Left ventricle myocardium inferior (tissue), 1 donor: ENCODE measurements around the gene HNRNPUL2. TPM values are rescaled to one million over a fixed set of nuclear protein-coding genes. Genes with fewer than 3 reads are reported as not detected.

Source experiments
- DNase-seq: peaks from one replicate; pipeline ENCODE4 v3.0.0-alpha.2; 2020
- H3K27ac ChIP-seq: fragments of 200-600 bp; replicated peaks from 2 replicates; pipeline ENCODE4 v1.8.0; 2021
- H3K27me3 ChIP-seq: fragments of 200-600 bp; 2 replicates; pipeline ENCODE4 v1.8.0; 2021; ENCODE audit warnings: low read depth
- H3K36me3 ChIP-seq: fragments of 200-600 bp; 2 replicates; pipeline ENCODE4 v1.8.0; 2021
- H3K4me1 ChIP-seq: fragments of 200-600 bp; 2 replicates; pipeline ENCODE4 v1.8.0; 2021
- H3K4me3 ChIP-seq: fragments of 200-600 bp; 2 replicates; pipeline ENCODE4 v1.8.0; 2021; ENCODE audit warnings: mild to moderate bottlenecking, moderate library complexity
- H3K9me3 ChIP-seq: fragments of 200-600 bp; replicated peaks from 2 replicates; pipeline ENCODE4 v1.8.0; 2021
- intact Hi-C: fragments of 100-400 bp; cut with micrococcal nuclease; formaldehyde crosslinking; loops from one replicate; pipeline ENCODE4 v1.11.0; 2022
- total RNA-seq: library from RNA; stranded (reverse); fragmentation: NEBNext Ultra II Directional; extraction: Animal tissue kit (Norgen Biotek cat#: 25700); gene quantifications from one replicate; pipeline ENCODE4 v1.2.1, GENCODE V29; 2021
- TF ChIP-seq, protein P1 (sequence below): fragments of 200-600 bp; IDR thresholded peaks from 2 replicates; pipeline ENCODE4 v1.8.0; 2021; ENCODE audit warnings: antibody characterized with exemption, mild to moderate bottlenecking, borderline replicate concordance
- donor health status: DM: no; HTN: yes; CAD: no; lungs with severe emphysema.

HNRNPUL2 gene
- total RNA-seq, 1 donor from 2014 or later, result 37.6 TPM

DNA sequence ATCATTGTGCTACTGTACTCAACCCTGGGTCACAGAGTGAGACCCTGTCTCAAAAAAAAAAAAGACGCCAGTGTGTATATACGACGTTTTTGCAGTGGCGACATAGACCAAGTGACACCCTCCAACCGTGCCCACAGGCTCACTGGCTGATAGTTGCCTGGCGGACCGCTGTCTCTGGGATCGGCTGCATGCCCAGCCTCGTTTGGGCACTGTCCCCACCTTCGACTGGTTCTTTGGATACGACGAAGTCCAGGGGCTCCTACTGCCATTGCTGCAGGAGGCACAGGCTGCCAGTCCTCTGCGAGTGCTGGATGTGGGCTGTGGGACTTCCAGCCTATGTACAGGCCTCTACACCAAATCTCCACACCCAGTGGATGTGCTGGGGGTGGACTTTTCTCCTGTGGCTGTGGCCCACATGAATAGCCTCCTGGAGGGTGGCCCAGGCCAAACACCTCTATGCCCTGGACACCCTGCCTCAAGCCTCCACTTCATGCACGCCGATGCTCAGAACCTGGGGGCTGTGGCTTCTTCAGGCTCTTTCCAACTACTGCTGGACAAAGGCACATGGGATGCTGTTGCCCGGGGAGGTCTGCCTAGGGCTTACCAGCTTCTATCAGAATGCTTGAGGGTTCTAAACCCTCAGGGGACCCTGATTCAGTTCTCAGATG is 60.9 kb downstream of the HNRNPUL2 start:
- Histone ChIP-seq H3K9me3 (no peaks in the 10 kb centered on the region), H3K27ac (peak overlapping the region; percentile 95), H3K27me3 (no peaks in the 10 kb centered on the region), H3K36me3 (peaks cover 21% of the 10 kb centered on the region), H3K4me3 (peak overlapping the region; percentile 93), H3K4me1 (peaks cover 70% of the 10 kb centered on the region)
- DNase-seq, result no peak
- TF ChIP-seq, protein P1, sequence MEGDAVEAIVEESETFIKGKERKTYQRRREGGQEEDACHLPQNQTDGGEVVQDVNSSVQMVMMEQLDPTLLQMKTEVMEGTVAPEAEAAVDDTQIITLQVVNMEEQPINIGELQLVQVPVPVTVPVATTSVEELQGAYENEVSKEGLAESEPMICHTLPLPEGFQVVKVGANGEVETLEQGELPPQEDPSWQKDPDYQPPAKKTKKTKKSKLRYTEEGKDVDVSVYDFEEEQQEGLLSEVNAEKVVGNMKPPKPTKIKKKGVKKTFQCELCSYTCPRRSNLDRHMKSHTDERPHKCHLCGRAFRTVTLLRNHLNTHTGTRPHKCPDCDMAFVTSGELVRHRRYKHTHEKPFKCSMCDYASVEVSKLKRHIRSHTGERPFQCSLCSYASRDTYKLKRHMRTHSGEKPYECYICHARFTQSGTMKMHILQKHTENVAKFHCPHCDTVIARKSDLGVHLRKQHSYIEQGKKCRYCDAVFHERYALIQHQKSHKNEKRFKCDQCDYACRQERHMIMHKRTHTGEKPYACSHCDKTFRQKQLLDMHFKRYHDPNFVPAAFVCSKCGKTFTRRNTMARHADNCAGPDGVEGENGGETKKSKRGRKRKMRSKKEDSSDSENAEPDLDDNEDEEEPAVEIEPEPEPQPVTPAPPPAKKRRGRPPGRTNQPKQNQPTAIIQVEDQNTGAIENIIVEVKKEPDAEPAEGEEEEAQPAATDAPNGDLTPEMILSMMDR, result no peak
- intact Hi-C loops, result no loop called here

DNA sequence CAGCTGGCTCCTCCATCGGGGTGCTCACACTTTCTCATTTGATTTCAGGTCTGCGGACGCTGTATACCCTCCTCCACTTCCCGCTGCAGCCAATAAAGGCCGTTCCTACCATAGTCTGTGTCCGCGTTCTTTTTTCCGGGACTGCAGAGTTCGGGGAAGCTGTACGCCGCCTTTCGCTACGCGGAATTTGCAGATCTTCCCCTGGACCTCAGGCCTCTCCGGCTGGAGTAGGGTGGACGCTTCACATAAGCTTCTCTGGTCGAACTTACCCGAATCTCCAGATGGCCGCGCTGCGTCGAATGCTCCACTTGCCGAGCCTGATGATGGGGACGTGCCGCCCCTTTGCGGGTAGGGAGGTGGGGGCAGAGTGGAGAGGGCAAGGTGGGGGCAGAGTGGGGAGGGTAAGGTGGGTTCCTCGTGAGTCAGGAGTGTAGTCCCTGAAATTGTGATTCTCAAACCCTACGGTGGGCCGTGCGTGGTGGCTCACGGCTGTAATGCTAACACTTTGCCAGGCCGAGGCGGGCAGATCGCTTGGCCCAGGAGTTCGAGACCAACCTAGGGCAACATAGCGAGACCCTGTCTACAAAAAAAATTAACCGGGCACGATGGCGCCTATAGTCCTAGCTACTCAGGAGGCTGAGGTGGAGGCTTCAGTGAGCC is 61.5 kb downstream of the HNRNPUL2 start:
- Histone ChIP-seq H3K36me3 (peaks cover 21% of the 10 kb centered on the region), H3K4me3 (peak overlapping the region; percentile 93), H3K27me3 (no peaks in the 10 kb centered on the region), H3K4me1 (peaks cover 64% of the 10 kb centered on the region), H3K9me3 (no peaks in the 10 kb centered on the region), H3K27ac (peak overlapping the region; percentile 95)
- TF ChIP-seq, protein P1, result no peak
- intact Hi-C loops, result no loop called here
- no peak for DNase-seq

DNA sequence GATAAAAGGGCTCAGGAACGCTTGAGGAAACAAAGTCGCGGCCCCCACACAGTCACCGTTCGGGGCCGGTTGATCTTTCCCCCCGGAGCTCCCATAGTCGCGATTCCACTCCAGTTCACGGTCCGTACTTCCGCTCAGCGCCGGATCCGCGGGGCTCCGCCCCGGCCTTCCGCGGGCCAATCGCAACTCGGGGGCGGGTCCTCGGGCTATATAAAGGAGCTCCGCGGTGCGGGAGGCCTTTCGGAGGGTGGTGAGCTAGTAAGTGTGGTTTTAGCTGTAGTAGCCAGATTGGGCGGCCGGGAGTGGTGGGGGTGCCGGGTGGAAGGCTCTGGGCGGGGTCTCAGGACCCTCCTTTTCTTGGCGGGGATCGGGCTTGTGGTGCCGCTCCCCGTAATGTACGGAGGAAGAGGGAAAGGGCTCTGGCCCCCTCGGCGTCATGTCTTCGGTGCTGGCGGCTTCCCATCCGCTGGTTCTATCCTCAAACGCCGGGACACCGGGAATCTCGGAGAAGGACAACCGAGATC is 62.1 kb downstream of the HNRNPUL2 start, which contains the start of the genes C11orf98 and CSKMT:
Gene C11orf98, minus strand, starts transcription at position 136 of the 524 bp plus-strand sequence. Its CDS starts 41 bp downstream, at position 95.
Gene CSKMT, plus strand, starts transcription at position 238 of the 524 bp plus-strand sequence. CDS start 568 bp downstream, outside the sequence.
- peak within 1 kb of the TSS; percentile 93 for H3K4me3 ChIP-seq
- H3K27me3 ChIP-seq, result no peaks in the 10 kb centered on the region
- intact Hi-C loops, result no loop called here
- no peaks in the 10 kb centered on the region for H3K9me3 ChIP-seq
- TF ChIP-seq, protein P1, result no peak
- H3K27ac ChIP-seq, result peak within 1 kb of the TSS; percentile 95
- DNase-seq, result peak; percentile 94
- peaks cover 58% of the 10 kb centered on the region for H3K4me1 ChIP-seq
- H3K36me3 ChIP-seq, result peaks cover 21% of the 10 kb centered on the region

DNA sequence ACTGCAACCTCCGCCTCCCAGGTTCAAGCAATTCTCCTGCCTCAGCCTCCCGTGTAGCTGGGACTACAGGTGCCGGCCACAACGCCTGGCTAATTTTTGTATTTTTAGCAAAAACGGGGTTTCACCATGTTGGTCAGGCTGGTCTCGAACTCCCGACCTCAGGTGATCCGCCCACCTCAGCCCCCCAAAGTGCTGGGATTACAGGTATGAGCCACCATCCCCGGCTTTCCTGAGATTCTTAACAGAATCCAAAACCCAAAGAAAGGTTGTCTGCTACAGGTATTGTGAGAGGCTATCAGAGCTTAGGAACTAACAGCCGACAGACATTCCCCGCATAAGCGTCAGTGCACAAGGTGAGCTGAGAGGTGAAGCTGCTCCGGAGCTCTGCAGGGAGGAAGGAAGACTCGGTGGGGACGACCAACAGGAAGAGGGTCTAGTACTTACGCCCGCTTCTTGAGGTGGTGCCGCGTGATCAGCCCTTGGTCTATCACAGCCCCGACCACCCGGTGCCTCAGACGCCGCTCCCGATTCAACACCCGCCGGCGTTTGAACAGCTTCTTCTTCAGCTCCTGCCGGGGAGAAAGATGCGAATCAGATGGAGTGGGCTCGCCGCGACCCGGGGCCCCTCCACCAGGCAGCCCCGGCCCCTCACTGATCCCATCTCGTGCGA is 62.7 kb downstream of the HNRNPUL2 start:
- no peaks in the 10 kb centered on the region for H3K27me3 ChIP-seq
- intact Hi-C loops, result no loop called here
- TF ChIP-seq, protein P1, result no peak
- peaks cover 52% of the 10 kb centered on the region for H3K4me1 ChIP-seq
- peak; percentile 20 for DNase-seq
- peaks cover 21% of the 10 kb centered on the region for H3K36me3 ChIP-seq
- peak overlapping the region; percentile 95 for H3K27ac ChIP-seq
- no peaks in the 10 kb centered on the region for H3K9me3 ChIP-seq
- H3K4me3 ChIP-seq, result peak overlapping the region; percentile 93

Other genes starting within 250 kb of the HNRNPUL2 start
- gene AHNAK, start 180.7 kb downstream of the HNRNPUL2 start, total RNA-seq, result 290 TPM
- gene EEF1G, start 153.6 kb downstream of the HNRNPUL2 start, total RNA-seq, result 958 TPM
- 12.5 TPM for gene TUT1, start 135.9 kb downstream of the HNRNPUL2 start, total RNA-seq
- gene MTA2, start 125.6 kb downstream of the HNRNPUL2 start, total RNA-seq, result 26.3 TPM
- 14.6 TPM for gene EML3, start 114.7 kb downstream of the HNRNPUL2 start, total RNA-seq
- gene ROM1, start 114.2 kb downstream of the HNRNPUL2 start, total RNA-seq, result 2.0 TPM
- 13.2 TPM for gene B3GAT3, start 105.5 kb downstream of the HNRNPUL2 start, total RNA-seq
- 90.2 TPM for gene GANAB, start 80.8 kb downstream of the HNRNPUL2 start, total RNA-seq
- 10.1 TPM for gene INTS5, start 74.2 kb downstream of the HNRNPUL2 start, total RNA-seq
- gene C11orf98, start 62.2 kb downstream of the HNRNPUL2 start, total RNA-seq, result 31.1 TPM
- 5.0 TPM for gene CSKMT, start 62.1 kb downstream of the HNRNPUL2 start, total RNA-seq
- gene UQCC3, start 55.8 kb downstream of the HNRNPUL2 start, total RNA-seq, result 6.9 TPM
- 2.1 TPM for gene LBHD1, start 55.2 kb downstream of the HNRNPUL2 start, total RNA-seq
- gene UBXN1, start 48.4 kb downstream of the HNRNPUL2 start, total RNA-seq, result 82.3 TPM
- gene LRRN4CL, start 37.9 kb downstream of the HNRNPUL2 start, total RNA-seq, result 2.7 TPM
- 18.4 TPM for gene BSCL2, start 20.0 kb downstream of the HNRNPUL2 start, total RNA-seq
- gene GNG3, start 19.8 kb downstream of the HNRNPUL2 start, total RNA-seq, result not detected
- gene TTC9C, start 1.0 kb upstream of the HNRNPUL2 start, total RNA-seq, result 12.9 TPM
- gene ZBTB3, start 26.7 kb upstream of the HNRNPUL2 start, total RNA-seq, result 9.5 TPM
- gene POLR2G, start 34.1 kb upstream of the HNRNPUL2 start, total RNA-seq, result 43.4 TPM
- gene TAF6L, start 43.9 kb upstream of the HNRNPUL2 start, total RNA-seq, result 8.0 TPM
- 20.5 TPM for gene TMEM179B, start 59.9 kb upstream of the HNRNPUL2 start, total RNA-seq
- gene TMEM223, start 64.5 kb upstream of the HNRNPUL2 start, total RNA-seq, result 24.1 TPM
- gene NXF1, start 78.0 kb upstream of the HNRNPUL2 start, total RNA-seq, result 43.2 TPM
- 16.7 TPM for gene STX5, start 104.6 kb upstream of the HNRNPUL2 start, total RNA-seq
- gene TEX54, start 105.4 kb upstream of the HNRNPUL2 start, total RNA-seq, result not detected
- gene WDR74, start 112.1 kb upstream of the HNRNPUL2 start, total RNA-seq, result 24.3 TPM
- gene SLC3A2, start 153.4 kb upstream of the HNRNPUL2 start, total RNA-seq, result 35.0 TPM
- not detected for gene CHRM1, start 193.9 kb upstream of the HNRNPUL2 start, total RNA-seq